Mesodermal cell (in vitro differentiated cells): Measurements from ENCODE around the gene PSMD5.

Source experiments
- H3K27ac ChIP-seq: 2 replicates; pipeline ENCODE4 v1.7.0; 2013; ENCODE audit warnings: mild to moderate bottlenecking, low read depth, low read length, moderate library complexity; ENCODE audit not compliant: severe bottlenecking
- H3K36me3 ChIP-seq: 2 replicates; pipeline ENCODE4 v1.7.1; 2013; ENCODE audit warnings: mild to moderate bottlenecking, low read length, moderate library complexity; ENCODE audit not compliant: control insufficient read depth, insufficient read depth
- H3K4me1 ChIP-seq: one replicate; pipeline ENCODE4 v1.7.1; 2013; ENCODE audit warnings: mild to moderate bottlenecking, low read length; ENCODE audit not compliant: insufficient read depth, control insufficient read depth, poor library complexity, severe bottlenecking
- H3K4me3 ChIP-seq: 2 replicates; pipeline ENCODE4 v1.7.0; 2013; ENCODE audit warnings: low read length, control low read depth, mild to moderate bottlenecking; ENCODE audit not compliant: insufficient read depth, poor library complexity, severe bottlenecking; ENCODE audit errors: extremely low read depth
- H3K9me3 ChIP-seq: 2 replicates; pipeline ENCODE4 v1.7.1; 2013; ENCODE audit warnings: mild to moderate bottlenecking, low read length, moderate library complexity; ENCODE audit not compliant: control insufficient read depth
- WGBS, 2 experiments: methylation state at CpG; one replicate each; pipeline ENCODE4 v1.1.5; 2013; ENCODE audit warnings: missing lambda C conversion rate in 2 of 2; ENCODE audit not compliant: insufficient coverage in 2 of 2; 5-methylcytosine and 5-hydroxymethylcytosine counted together

PSMD5 gene

GRCh38 chr9:120855827-120856670, 13.3 kb upstream of the PSMD5 start:
- Histone ChIP-seq H3K27ac (no peak overlapping the region), H3K4me1 (peaks cover 20% of the 10 kb centered on the region), H3K36me3 (peaks cover 57% of the 10 kb centered on the region), H3K9me3 (no peaks in the 10 kb centered on the region), H3K4me3 (no peak overlapping the region)
- WGBS, 2 experiments, result 88 to 95% methylated on average over 7 of the region's 7 CpGs

GRCh38 chr9:120854596-120855327, 12.0 kb upstream of the PSMD5 start:
- peaks cover 22% of the 10 kb centered on the region for H3K4me1 ChIP-seq
- H3K36me3 ChIP-seq, result peaks cover 44% of the 10 kb centered on the region
- no peaks in the 10 kb centered on the region for H3K9me3 ChIP-seq
- no peak overlapping the region for H3K27ac ChIP-seq
- WGBS, 2 experiments, result 94 to 100% methylated on average over 1 to 2 of the region's 3 CpGs
- H3K4me3 ChIP-seq, result no peak overlapping the region

DNA sequence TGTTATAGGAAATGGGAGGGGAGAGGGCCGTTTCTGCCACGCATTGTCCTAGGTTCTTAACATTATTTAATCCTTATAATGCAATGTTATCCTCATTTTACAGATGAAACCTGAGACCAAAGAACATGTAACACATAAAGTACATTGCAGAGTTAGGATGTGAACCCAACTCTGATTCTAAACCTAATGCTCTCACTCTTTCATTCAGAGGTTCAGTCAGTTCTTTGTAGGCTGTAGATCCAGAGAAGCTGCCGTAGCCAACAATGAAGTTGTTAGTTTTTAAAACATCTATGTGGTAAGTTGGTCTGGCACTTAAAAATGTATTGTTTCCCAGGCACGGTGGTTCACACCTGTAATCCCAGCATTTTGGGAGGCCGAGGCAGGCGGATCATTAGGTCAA, 10.5 kb upstream of the PSMD5 start:
- no peaks in the 10 kb centered on the region for H3K9me3 ChIP-seq
- H3K4me3 ChIP-seq, result no peak overlapping the region
- H3K36me3 ChIP-seq, result peaks cover 29% of the 10 kb centered on the region
- 91 to 100% methylated on average over 3 to 4 of the region's 6 CpGs for WGBS, 2 experiments
- peaks cover 22% of the 10 kb centered on the region for H3K4me1 ChIP-seq
- no peak overlapping the region for H3K27ac ChIP-seq

DNA sequence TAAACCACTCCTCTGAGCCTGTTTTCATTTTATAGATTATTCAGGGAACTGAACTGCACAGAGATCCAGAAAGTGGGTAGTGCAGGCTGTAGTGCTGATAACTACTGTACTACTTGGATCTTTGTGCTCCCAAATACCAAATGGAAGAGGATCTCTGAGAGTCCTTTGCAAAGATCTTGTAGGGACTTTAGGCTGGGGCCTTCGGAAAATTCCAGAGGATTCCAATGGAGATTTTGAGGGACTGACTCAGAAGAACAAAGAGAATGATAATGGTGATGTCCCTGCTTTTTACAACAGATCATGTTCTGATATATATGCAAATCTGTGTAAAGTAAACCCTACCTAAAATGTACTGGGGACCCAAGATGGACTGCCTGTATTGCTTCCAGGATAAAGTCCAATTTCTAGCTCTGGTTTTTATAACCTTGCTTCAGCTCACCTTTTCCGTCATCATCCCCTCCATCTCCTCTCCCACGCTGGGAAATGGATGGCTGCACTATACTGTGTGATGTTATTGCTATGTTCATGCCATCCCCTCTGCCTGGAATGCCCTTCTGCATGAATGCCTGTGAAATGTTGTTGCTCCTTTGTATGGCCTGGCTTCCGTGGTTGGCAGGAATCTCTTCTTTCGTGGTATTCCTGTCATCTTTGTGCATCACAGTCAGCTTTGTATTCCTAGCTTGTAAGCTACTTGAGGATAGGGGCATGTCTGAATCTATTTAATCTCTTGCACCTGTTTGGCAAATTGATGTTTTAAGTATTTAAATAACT, 9.7 kb upstream of the PSMD5 start:
- Histone ChIP-seq H3K4me3 (no peak overlapping the region), H3K27ac (peak overlapping the region; percentile 37), H3K9me3 (no peaks in the 10 kb centered on the region), H3K4me1 (peaks cover 24% of the 10 kb centered on the region), H3K36me3 (peaks cover 22% of the 10 kb centered on the region)
- 43 to 53% methylated on average over 3 of the region's 5 CpGs for WGBS, 2 experiments

DNA sequence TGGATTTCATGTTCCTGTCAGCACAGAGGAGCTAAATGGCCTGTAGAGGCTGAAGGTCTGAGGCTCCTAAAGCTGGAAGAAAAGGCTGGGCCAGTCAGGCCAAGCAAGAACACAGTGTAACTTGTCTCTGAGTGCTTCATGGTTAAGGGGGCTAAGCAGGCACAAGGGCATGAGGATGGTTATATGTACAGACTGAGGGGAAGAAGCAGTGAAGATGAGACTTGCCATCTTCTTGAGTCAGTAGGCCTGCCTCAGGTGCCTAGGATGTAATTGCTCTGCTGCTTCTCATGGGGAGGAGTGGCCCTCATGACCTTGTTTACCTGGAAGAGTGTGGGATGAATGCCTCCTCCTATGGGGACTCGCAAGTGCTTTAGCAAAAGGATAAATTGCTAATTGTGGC, 8.7 kb upstream of the PSMD5 start:
- H3K4me1 ChIP-seq, result peaks cover 33% of the 10 kb centered on the region
- H3K9me3 ChIP-seq, result no peaks in the 10 kb centered on the region
- no peak overlapping the region for H3K27ac ChIP-seq
- H3K36me3 ChIP-seq, result peaks cover 17% of the 10 kb centered on the region
- H3K4me3 ChIP-seq, result no peak overlapping the region
- WGBS, 2 experiments, result 100% methylated on average over 1 of the region's 1 CpG

DNA sequence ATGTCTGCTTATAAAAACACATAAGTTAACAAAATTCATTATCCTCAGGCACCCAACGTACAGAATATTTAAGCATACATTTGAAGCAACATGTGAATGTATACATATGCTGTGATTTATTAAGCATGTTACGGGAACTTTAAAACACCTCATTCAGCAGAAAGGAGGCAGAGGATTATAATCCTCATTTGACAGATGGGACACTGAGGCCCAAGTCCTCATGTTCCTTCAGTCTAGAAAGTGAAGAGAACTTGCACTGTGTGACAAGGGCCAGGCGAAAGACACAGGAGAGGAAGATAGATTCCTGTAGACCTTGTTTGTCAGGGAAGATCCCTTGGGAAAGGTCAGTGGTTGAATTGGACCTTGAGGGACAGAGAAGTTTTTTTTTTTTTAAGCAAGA, 7.6 kb upstream of the PSMD5 start:
- no peak overlapping the region for H3K4me3 ChIP-seq
- WGBS, 2 experiments, result 85 to 90% methylated on average over 1 to 2 of the region's 3 CpGs
- no peaks in the 10 kb centered on the region for H3K9me3 ChIP-seq
- no peak overlapping the region for H3K27ac ChIP-seq
- H3K36me3 ChIP-seq, result peaks cover 17% of the 10 kb centered on the region
- H3K4me1 ChIP-seq, result peaks cover 33% of the 10 kb centered on the region

DNA sequence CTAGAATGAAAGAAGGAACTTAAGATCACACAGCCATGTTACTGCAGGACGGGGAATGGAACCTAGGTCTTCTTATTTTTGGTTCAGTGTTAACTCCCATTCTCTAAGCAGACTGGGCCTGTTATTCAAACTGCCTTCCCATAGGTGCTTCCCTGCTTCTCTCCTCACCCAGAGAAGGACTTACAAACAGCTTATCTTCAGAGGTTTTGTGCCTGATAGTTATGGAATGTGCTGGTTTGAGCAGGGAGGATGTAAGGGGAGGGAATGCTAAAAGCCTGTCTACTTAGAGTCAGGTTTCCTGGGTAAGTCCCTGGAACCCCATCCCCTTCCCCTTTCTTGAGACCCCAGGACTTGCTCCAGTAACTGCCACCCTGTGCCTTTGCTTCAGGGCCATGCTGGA, 4.2 kb upstream of the PSMD5 start:
- Histone ChIP-seq H3K4me3 (no peak overlapping the region), H3K36me3 (peaks cover 9% of the 10 kb centered on the region), H3K4me1 (peaks cover 19% of the 10 kb centered on the region), H3K27ac (peak overlapping the region; percentile 62), H3K9me3 (no peaks in the 10 kb centered on the region)
- 82 to 83% methylated on average over 1 of the region's 1 CpG for WGBS, 2 experiments

- Histone ChIP-seq H3K4me3 (no peak overlapping the region), H3K9me3 (no peaks in the 10 kb centered on the region), H3K36me3 (peaks cover 6% of the 10 kb centered on the region), H3K27ac (no peak overlapping the region), H3K4me1 (peaks cover 15% of the 10 kb centered on the region)
- no CpG with 5 or more reads among the region's 3 CpGs for whole genome bisulfite sequencing, 2 experiments
Measured at GRCh38 chr9:120846251-120846889, 3.6 kb upstream of the PSMD5 start.

DNA sequence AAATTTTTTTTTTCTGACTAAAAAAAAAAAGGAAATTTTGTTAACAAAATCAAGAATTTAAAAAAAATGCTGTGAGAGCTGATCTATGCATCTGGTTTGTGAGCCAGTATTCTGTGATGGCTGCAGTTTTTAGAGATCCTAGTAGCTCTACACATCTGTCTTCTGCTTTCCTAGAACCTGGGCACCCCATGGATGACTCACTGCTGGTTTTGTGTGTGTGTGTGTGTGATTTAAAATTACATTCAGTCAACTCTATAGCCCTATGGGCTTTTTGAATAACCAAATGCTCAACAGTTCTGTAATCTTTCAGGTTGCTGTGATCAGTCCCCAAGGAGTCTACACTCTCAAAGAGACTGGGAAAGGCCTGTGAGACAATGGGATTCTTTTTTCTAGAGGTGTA, 2.5 kb upstream of the PSMD5 start:
- Histone ChIP-seq H3K9me3 (no peaks in the 10 kb centered on the region), H3K4me3 (no peak overlapping the region), H3K36me3 (peaks cover 9% of the 10 kb centered on the region), H3K27ac (no peak overlapping the region), H3K4me1 (peaks cover 12% of the 10 kb centered on the region)

DNA sequence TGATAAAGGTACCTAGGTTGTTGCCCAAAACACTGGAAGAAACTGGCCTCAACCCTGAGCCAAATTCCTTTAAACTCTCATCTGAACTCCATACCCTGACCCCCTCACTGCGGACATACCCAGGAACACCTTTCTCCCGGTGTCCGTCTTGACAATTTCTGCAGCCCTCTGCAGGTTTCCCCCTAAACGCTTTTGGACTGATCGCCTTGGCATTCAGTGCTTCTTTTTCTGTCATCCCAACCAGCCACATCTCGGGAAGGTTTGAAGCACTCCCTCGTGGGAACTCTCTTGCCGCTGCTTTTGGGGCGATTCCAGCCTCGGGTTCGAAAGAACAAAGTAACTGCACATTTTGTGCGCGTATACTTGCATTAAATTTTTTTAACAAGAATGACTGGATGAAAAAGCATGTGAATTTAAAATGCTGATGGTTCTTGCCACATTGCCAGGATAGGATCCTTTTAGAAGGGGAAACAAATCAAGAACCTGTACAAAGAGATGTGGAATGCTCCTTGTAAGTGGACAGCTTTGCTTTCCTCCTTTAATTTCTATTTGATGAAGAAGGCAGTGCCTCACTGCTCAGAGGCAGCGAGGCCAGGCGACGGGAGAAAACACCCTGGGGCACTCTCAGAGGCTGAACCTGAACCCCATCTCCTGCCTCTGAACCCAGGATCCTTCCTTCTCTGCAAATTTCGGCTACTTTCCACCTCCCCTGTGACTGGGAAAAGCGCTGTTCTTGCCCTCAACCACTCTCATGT, 615 bp downstream of the PSMD5 start:
- 19 to 35% methylated on average over 16 to 17 of the region's 18 CpGs for WGBS, 2 experiments

More for the DNA sequence above, 615 bp downstream of the PSMD5 start:
- Histone ChIP-seq H3K36me3 (peaks cover 18% of the 10 kb centered on the region), H3K4me1 (peaks cover 9% of the 10 kb centered on the region), H3K27ac (peak overlapping the region; percentile 96), H3K4me3 (peak overlapping the region; percentile 86), H3K9me3 (no peaks in the 10 kb centered on the region)
